GM23338 (cell line): ENCODE measurements around the gene DCT. TPM values are rescaled to one million over a fixed set of nuclear protein-coding genes. Genes with fewer than 3 reads are reported as not detected.

Experiments
- ATAC-seq: fragments of 200-7000 bp; cut with Tn5 transposase; 3 replicates; pipeline ENCODE4 v1.9.1; 2020
- DNase-seq: peaks from one replicate; pipeline ENCODE4 v3.0.0-alpha.2; 2015; ENCODE audit warnings: low spot score
- H2AFZ ChIP-seq: fragments of 200-600 bp; sonication (generic); 2 replicates; pipeline ENCODE4 v1.8.0; 2016; ENCODE audit warnings: antibody characterized with exemption, mild to moderate bottlenecking, moderate library complexity
- H3F3A ChIP-seq: fragments of 200-600 bp; sonication (generic); replicated peaks from 2 replicates; pipeline ENCODE4 v1.8.0; 2017; ENCODE audit warnings: antibody characterized with exemption, mixed run types, low read depth
- H3K27ac ChIP-seq: fragments of 200-600 bp; sonication (generic); 2 replicates; pipeline ENCODE4 v1.6.1; 2016; ENCODE audit warnings: low read depth
- H3K27me3 ChIP-seq: fragments of 200-600 bp; sonication (generic); 2 replicates; pipeline ENCODE4 v1.8.0; 2016; ENCODE audit warnings: mild to moderate bottlenecking, mixed run types, moderate library complexity; ENCODE audit not compliant: insufficient read depth
- H3K36me3 ChIP-seq: fragments of 200-600 bp; sonication (generic); 2 replicates; pipeline ENCODE4 v1.8.0; 2016; ENCODE audit warnings: mild to moderate bottlenecking; ENCODE audit not compliant: insufficient read depth
- H3K4me1 ChIP-seq: fragments of 200-600 bp; sonication (generic); 2 replicates; pipeline ENCODE4 v1.8.0; 2016; ENCODE audit warnings: mild to moderate bottlenecking, moderate library complexity; ENCODE audit not compliant: insufficient read depth
- H3K4me2 ChIP-seq: fragments of 200-600 bp; sonication (generic); 2 replicates; pipeline ENCODE4 v1.7.1; 2017; ENCODE audit warnings: mixed run types
- H3K4me3 ChIP-seq: fragments of 200-600 bp; sonication (generic); 2 replicates; pipeline ENCODE4 v1.6.1; 2016; ENCODE audit warnings: mixed run types
- H3K79me2 ChIP-seq: fragments of 200-600 bp; sonication (generic); replicated peaks from 2 replicates; pipeline ENCODE4 v1.8.0; 2017; ENCODE audit warnings: mild to moderate bottlenecking; ENCODE audit not compliant: insufficient read depth
- H3K9me2 ChIP-seq: fragments of 200-600 bp; sonication (generic); 2 replicates; pipeline ENCODE4 v1.8.0; 2017; ENCODE audit not compliant: insufficient read depth
- H4K20me1 ChIP-seq: fragments of 200-600 bp; sonication (generic); replicated peaks from 2 replicates; pipeline ENCODE4 v1.8.0; 2017; ENCODE audit warnings: mild to moderate bottlenecking; ENCODE audit not compliant: insufficient read depth
- H3K27ac Mint-ChIP-seq: 2 replicates; pipeline ENCODE4 v1.8.0; 2020; ENCODE audit warnings: inconsistent platforms, mild to moderate bottlenecking, moderate library complexity, mixed read lengths
- H3K27me3 Mint-ChIP-seq: 3 replicates; pipeline ENCODE4 v1.8.0; 2022; ENCODE audit warnings: low read depth, mild to moderate bottlenecking, moderate library complexity, mixed read lengths, inconsistent platforms; ENCODE audit not compliant: insufficient read depth, poor library complexity
- H3K36me3 Mint-ChIP-seq: 3 replicates; pipeline ENCODE4 v1.8.0; 2021; ENCODE audit warnings: low read depth, mild to moderate bottlenecking, inconsistent platforms, moderate library complexity, mixed read lengths
- H3K4me1 Mint-ChIP-seq: 3 replicates; pipeline ENCODE4 v1.8.0; 2020; ENCODE audit warnings: mild to moderate bottlenecking, inconsistent platforms, mixed read lengths
- H3K4me3 Mint-ChIP-seq: 3 replicates; pipeline ENCODE4 v1.8.0; 2021; ENCODE audit warnings: moderate library complexity, mild to moderate bottlenecking, inconsistent platforms, mixed read lengths
- H3K9me3 Mint-ChIP-seq: 3 replicates; pipeline ENCODE4 v1.8.0; 2020; ENCODE audit warnings: moderate library complexity, mild to moderate bottlenecking, inconsistent platforms, mixed read lengths
- CTCF ChIP-seq, 2 experiments: fragments of 200-600 bp in 1 of 2; sonication (generic) in 1 of 2; conservative IDR thresholded peaks; 2 replicates each; pipeline versions ENCODE4 v1.5.1 to v1.6.1; 2016 to 2017; ENCODE audit warnings: antibody characterized with exemption in 2 of 2, low read depth in 2 of 2, mild to moderate bottlenecking in 2 of 2, moderate library complexity in 1 of 2
- JUNB ChIP-seq: IDR thresholded peaks from one replicate; pipeline ENCODE4 v1.6.1; 2016; ENCODE audit warnings: antibody characterized with exemption; ENCODE audit not compliant: unreplicated experiment
- NANOG ChIP-seq: IDR thresholded peaks from 2 replicates; pipeline ENCODE4 v1.6.1; 2016; ENCODE audit warnings: antibody characterized with exemption, borderline replicate concordance
- ZNF114 ChIP-seq: fragments of 250-450 bp; sonication (Bioruptor Pico); IDR thresholded peaks from 2 replicates; pipeline ENCODE4 v1.5.0; 2020; ENCODE audit warnings: mild to moderate bottlenecking, moderate library complexity
- polyA plus RNA-seq: library from polyadenylated mRNA; unstranded; fragments of >200 nt; fragmentation: Nextera tagmentation; extraction: Ambion mirVana; gene quantifications from 2 replicates; pipeline ENCODE4 v1.2.1, GENCODE V29; 2016
- total RNA-seq: library from RNA; depleted of rRNA; stranded (reverse); fragments of >200 nt; shearing (Covaris generic); gene quantifications from 2 replicates; pipeline ENCODE4 v1.2.3, GENCODE V29; 2014

DCT gene
- total and polyA plus RNA-seq, 2 experiments from 2014 or later: 0.14 TPM; not detected in 1

GRCh38 chr13:94435604-94436226, 43.8 kb downstream of the DCT start:
- no peak for TF ChIP-seq JUNB
- no peak for TF ChIP-seq NANOG
- TF ChIP-seq ZNF114 (CRISPR knock-in tag): no peak
- peak; percentile 71 to 74 for TF ChIP-seq CTCF (conservative IDR thresholded peaks at IDR 0.05; ENCODE audit: low read depth in 2 of 2)
- ATAC-seq (peak; percentile 74), DNase-seq (peak; percentile 82)
- H3K4me3 Mint-ChIP-seq: no peak overlapping the region
- Histone ChIP-seq H3K27ac (no peak overlapping the region), H3K4me1 (0 out of 2 replicates have a peak, but pooled peaks cover 4% of the 10 kb centered on the region), H3F3A (no peaks in the 10 kb centered on the region), H3K36me3 (no peaks in the 10 kb centered on the region), H3K27me3 (no peaks in the 10 kb centered on the region), H3K4me3 (no peak overlapping the region), H2AFZ (no peak overlapping the region), H4K20me1 (no peaks in the 10 kb centered on the region), H3K79me2 (no peaks in the 10 kb centered on the region), H3K9me2 (0 out of 2 replicates have a peak, but pooled peaks cover 3% of the 10 kb centered on the region), H3K4me2 (no peak overlapping the region)
- H3K27ac Mint-ChIP-seq: no peak overlapping the region
- H3K4me1 Mint-ChIP-seq: peaks cover 17% of the 10 kb centered on the region
- no peaks in the 10 kb centered on the region for H3K36me3 Mint-ChIP-seq
- no peaks in the 10 kb centered on the region for H3K9me3 Mint-ChIP-seq
- no peaks in the 10 kb centered on the region for H3K27me3 Mint-ChIP-seq

GRCh38 chr13:94433055-94433961, 46.2 kb downstream of the DCT start:
- DNase-seq (peak; percentile 62), ATAC-seq (peak; percentile 91)
- Mint-ChIP-seq H3K36me3 (no peaks in the 10 kb centered on the region; the same call in 2 of the 3 replicates), H3K4me1 (peaks cover 17% of the 10 kb centered on the region), H3K4me3 (no peak overlapping the region), H3K27ac (peak overlapping the region; percentile 86), H3K27me3 (no peaks in the 10 kb centered on the region), H3K9me3 (no peaks in the 10 kb centered on the region)
- H3K27ac ChIP-seq: no peak overlapping the region; the same call in 1 of the 2 replicates
- H3K4me3 ChIP-seq: no peak overlapping the region
- TF ChIP-seq NANOG: no peak
- TF ChIP-seq CTCF (conservative IDR thresholded peaks at IDR 0.05; ENCODE audit: low read depth in 2 of 2): peak in 1 of 2 experiments; percentile 25; a peak in 2 of 4 replicates
- H3K4me2 ChIP-seq: no peak overlapping the region
- H3K4me1 ChIP-seq: 0 out of 2 replicates have a peak, but pooled peaks cover 4% of the 10 kb centered on the region
- peak overlapping the region; percentile 30; the same call in 1 of the 2 replicates for H2AFZ ChIP-seq
- H3K79me2 ChIP-seq: no peaks in the 10 kb centered on the region
- H3F3A ChIP-seq: no peaks in the 10 kb centered on the region
- H3K36me3 ChIP-seq: no peaks in the 10 kb centered on the region
- H3K27me3 ChIP-seq: no peaks in the 10 kb centered on the region
- no peaks in the 10 kb centered on the region for H4K20me1 ChIP-seq
- H3K9me2 ChIP-seq: 0 out of 2 replicates have a peak, but pooled peaks cover 3% of the 10 kb centered on the region
